Endothelial cell of umbilical vein (primary cell): ENCODE results near the gene ARF6.

Experiments
- EZH2 ChIP-seq: IDR thresholded peaks from 2 replicates; pipeline ENCODE4 v1.6.1; 2012; ENCODE audit warnings: borderline replicate concordance, low read depth, mild to moderate bottlenecking, moderate library complexity, low read length, inconsistent platforms; ENCODE audit not compliant: severe bottlenecking
- POLR2AphosphoS5 ChIP-seq: IDR thresholded peaks from 2 replicates; pipeline ENCODE4 v1.6.1; 2012; ENCODE audit warnings: low read depth, mild to moderate bottlenecking, control low read depth, low read length, moderate library complexity; ENCODE audit not compliant: insufficient read depth

DNA sequence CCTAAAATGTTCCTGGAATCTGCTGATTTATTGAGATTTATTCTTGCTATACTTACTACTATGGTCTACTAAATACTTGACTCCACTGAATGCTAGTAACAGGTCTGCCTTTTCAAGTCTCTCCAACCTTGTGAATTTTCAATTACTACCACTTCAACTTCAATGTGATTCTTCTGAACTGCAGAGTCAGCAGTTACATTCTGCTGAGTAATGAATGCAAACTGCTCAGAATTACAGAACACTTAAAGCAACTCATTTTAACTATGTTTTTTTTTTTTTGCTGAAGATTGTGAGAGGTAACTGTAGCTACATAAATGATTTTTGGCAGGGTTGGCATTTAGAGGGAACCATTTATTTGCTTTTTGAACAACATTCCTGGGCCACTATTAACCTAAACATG lies 41.8 kb downstream of the ARF6 start:
- TF ChIP-seq EZH2: no peak
- TF ChIP-seq POLR2AphosphoS5: no peak
